ENCODE measurements around the gene GJB3. TPM values are rescaled to one million over a fixed set of nuclear protein-coding genes. Genes with fewer than 3 reads are reported as not detected.

Gene GJB3
- total and polyA plus RNA-seq, 2 of the 13 experiments (the other 11 are each of a cell fraction or from before 2014, with no cell fraction given), result not detected

DNA sequence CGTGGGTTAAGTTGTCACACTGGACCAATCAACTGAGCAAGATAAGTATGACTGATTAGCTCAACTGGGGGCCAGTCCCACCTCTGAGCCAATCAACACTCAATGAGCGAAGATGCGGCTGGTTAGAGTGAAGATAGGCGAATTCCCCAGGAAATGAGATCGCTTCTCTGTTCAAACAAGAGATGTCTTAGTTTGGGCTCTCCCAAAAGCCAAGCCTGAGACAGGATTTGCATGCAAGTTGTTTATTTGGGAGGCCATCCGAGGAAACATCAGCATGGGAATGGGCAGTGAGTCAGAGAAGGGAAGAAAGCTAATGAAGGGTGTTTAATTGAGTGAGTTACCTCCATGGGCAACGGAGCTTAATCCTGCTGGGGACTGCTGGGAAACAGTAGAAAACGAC lies 31.0 kb upstream of the GJB3 start:
- no peak overlapping the region for H3K9ac ChIP-seq (ENCODE audit: insufficient read depth, low read depth, low read length)
- ChIA-PET POLR2A (no interaction called here), CTCF (ENCODE audit: low intra/inter-chr PET ratio, low total read pairs) (no interaction called here)
- no peak overlapping the region for H2AFZ ChIP-seq (ENCODE audit: low read length)
- no TSS peak for BruUV-seq (replicated peaks)
- in situ Hi-C loops (cut with HindIII; ENCODE audit: extremely low pct_ligation_motif_present, low pct_unique_long_range_greater_than_20kb) (loop anchor here (10.0 kb wide), 3 partner anchors 205 to 1115 kb away; no protein-coding TSS in a partner anchor), intact Hi-C loops (cut with micrococcal nuclease; ENCODE audit: unreplicated experiment) (no loop called here)
- H3K9me3 ChIP-seq (ENCODE audit: low read length), result no peaks in the 10 kb centered on the region
- no peak for FAIRE-seq
- H3K4me1 ChIP-seq (ENCODE audit: insufficient read depth, low read length), result no peaks in the 10 kb centered on the region
- no peak for ATAC-seq
- no peak overlapping the region for H3K27ac ChIP-seq (ENCODE audit: extremely low read length, insufficient read depth, low read length)
- no peak overlapping the region for H3K4me3 ChIP-seq (replicated peaks in 1 of 3; ENCODE audit: insufficient read depth in 1 of 3, low read depth in 2 of 3, low read length in 3 of 3)
- no peaks in the 10 kb centered on the region for H4K20me1 ChIP-seq (ENCODE audit: insufficient read depth, low read length)
- no peaks in the 10 kb centered on the region for H3K36me3 ChIP-seq (replicated peaks in 1 of 2; ENCODE audit: control insufficient read depth in 1 of 2, insufficient read depth in 2 of 2, low read length in 2 of 2)
- no peak for DNase-seq (ENCODE audit: low spot score)
- H3K4me2 ChIP-seq (ENCODE audit: low read depth, low read length), result no peak overlapping the region
- 5% methylated on average over 8 of the region's 8 CpGs for WGBS (ENCODE audit: low lambda C conversion rate)
- H3K79me2 ChIP-seq (ENCODE audit: insufficient read depth, low read length), result no peaks in the 10 kb centered on the region
- peaks cover 1 to 4% of the 10 kb centered on the region in 2 experiments; a peak in 2 of 5 replicates for H3K27me3 ChIP-seq (ENCODE audit: control insufficient read depth in 1 of 2, insufficient read depth in 2 of 2, low read length in 2 of 2)
- TF ChIP-seq, protein P1, sequence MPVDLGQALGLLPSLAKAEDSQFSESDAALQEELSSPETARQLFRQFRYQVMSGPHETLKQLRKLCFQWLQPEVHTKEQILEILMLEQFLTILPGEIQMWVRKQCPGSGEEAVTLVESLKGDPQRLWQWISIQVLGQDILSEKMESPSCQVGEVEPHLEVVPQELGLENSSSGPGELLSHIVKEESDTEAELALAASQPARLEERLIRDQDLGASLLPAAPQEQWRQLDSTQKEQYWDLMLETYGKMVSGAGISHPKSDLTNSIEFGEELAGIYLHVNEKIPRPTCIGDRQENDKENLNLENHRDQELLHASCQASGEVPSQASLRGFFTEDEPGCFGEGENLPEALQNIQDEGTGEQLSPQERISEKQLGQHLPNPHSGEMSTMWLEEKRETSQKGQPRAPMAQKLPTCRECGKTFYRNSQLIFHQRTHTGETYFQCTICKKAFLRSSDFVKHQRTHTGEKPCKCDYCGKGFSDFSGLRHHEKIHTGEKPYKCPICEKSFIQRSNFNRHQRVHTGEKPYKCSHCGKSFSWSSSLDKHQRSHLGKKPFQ (CRISPR knock-in tag; IDR thresholded peaks at IDR 0.05; ENCODE audit: insufficient replicate concordance), result no peak
- TF ChIP-seq, protein P2, sequence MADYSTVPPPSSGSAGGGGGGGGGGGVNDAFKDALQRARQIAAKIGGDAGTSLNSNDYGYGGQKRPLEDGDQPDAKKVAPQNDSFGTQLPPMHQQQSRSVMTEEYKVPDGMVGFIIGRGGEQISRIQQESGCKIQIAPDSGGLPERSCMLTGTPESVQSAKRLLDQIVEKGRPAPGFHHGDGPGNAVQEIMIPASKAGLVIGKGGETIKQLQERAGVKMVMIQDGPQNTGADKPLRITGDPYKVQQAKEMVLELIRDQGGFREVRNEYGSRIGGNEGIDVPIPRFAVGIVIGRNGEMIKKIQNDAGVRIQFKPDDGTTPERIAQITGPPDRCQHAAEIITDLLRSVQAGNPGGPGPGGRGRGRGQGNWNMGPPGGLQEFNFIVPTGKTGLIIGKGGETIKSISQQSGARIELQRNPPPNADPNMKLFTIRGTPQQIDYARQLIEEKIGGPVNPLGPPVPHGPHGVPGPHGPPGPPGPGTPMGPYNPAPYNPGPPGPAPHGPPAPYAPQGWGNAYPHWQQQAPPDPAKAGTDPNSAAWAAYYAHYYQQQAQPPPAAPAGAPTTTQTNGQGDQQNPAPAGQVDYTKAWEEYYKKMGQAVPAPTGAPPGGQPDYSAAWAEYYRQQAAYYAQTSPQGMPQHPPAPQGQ (CRISPR knock-in tag; IDR thresholded peaks at IDR 0.05; ENCODE audit: borderline replicate concordance), result no peak
- TF ChIP-seq, protein P3, sequence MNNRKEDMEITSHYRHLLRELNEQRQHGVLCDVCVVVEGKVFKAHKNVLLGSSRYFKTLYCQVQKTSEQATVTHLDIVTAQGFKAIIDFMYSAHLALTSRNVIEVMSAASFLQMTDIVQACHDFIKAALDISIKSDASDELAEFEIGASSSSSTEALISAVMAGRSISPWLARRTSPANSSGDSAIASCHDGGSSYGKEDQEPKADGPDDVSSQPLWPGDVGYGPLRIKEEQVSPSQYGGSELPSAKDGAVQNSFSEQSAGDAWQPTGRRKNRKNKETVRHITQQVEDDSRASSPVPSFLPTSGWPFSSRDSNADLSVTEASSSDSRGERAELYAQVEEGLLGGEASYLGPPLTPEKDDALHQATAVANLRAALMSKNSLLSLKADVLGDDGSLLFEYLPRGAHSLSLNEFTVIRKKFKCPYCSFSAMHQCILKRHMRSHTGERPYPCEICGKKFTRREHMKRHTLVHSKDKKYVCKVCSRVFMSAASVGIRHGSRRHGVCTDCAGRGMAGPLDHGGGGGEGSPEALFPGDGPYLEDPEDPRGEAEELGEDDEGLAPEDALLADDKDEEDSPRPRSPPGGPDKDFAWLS (CRISPR knock-in tag; IDR thresholded peaks at IDR 0.05; ENCODE audit: borderline replicate concordance), result no peak
- TF ChIP-seq FLYWCH1 (CRISPR knock-in tag; IDR thresholded peaks at IDR 0.05) (no peak), ATF1 (CRISPR knock-in tag; IDR thresholded peaks at IDR 0.05) (no peak), ZNF180 (CRISPR knock-in tag; IDR thresholded peaks at IDR 0.05; ENCODE audit: borderline replicate concordance, low read depth) (no peak), PPARG (CRISPR knock-in tag; conservative IDR thresholded peaks at IDR 0.05) (no peak), POLR2AphosphoS5 (IDR thresholded peaks at IDR 0.05; ENCODE audit: low read depth, low read length) (no peak), SAFB2 (CRISPR knock-in tag; IDR thresholded peaks at IDR 0.05; ENCODE audit: borderline replicate concordance, low read depth) (no peak), BCL6 (CRISPR knock-in tag; IDR thresholded peaks at IDR 0.05) (no peak)
- TF ChIP-seq, protein P4, sequence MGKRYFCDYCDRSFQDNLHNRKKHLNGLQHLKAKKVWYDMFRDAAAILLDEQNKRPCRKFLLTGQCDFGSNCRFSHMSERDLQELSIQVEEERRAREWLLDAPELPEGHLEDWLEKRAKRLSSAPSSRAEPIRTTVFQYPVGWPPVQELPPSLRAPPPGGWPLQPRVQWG (CRISPR knock-in tag; IDR thresholded peaks at IDR 0.05; ENCODE audit: borderline replicate concordance, low read depth), result no peak
